BE2C (cell line): ENCODE measurements around the gene ANXA4.

ENCODE experiments used
- DNase-seq: peaks from one replicate; pipeline ENCODE4 v3.0.0-alpha.2; 2020
- H3K27me3 ChIP-seq: fragments of 250-450 bp; sonication (Bioruptor Pico); 2 replicates; pipeline ENCODE4 v1.5.1; 2020; ENCODE audit warnings: mild to moderate bottlenecking
- H3K36me3 ChIP-seq: fragments of 250-450 bp; sonication (Bioruptor Pico); 2 replicates; pipeline ENCODE4 v1.5.1; 2020; ENCODE audit warnings: mild to moderate bottlenecking
- H3K4me1 ChIP-seq: fragments of 250-450 bp; sonication (Bioruptor Pico); 2 replicates; pipeline ENCODE4 v1.5.1; 2020
- H3K4me3 ChIP-seq: 2 replicates; pipeline ENCODE4 v1.5.1; 2011; ENCODE audit warnings: low read depth, low read length
- H3K9me3 ChIP-seq: fragments of 250-450 bp; sonication (Bioruptor Pico); 2 replicates; pipeline ENCODE4 v1.5.1; 2020
- TF ChIP-seq, protein P1 (sequence below): IDR thresholded peaks from 2 replicates; pipeline ENCODE4 v1.5.1; 2012; ENCODE audit warnings: mild to moderate bottlenecking, low read depth, low read length

Gene ANXA4

DNA sequence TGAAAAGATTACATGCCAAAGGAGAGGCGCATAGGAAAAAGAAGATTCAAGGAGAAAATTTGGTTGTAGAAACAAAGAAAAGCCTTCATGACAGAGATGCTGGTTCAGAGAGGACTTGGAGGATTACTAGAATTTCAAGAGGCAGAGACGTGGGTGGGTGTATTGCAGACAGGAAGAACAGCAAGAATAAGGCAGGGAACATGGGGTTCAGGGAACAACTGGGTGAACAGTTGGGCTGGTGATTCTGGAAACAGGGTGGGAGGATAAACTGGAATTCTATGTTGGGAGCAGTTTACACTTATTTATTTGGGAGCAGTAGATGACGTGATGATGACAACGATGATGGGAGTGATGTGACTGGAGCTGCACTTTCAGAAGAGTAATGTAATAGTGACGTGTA is 69.1 kb downstream of the ANXA4 start:
- DNase-seq: no peak
- Histone ChIP-seq H3K4me1 (no peaks in the 10 kb centered on the region), H3K36me3 (no peaks in the 10 kb centered on the region), H3K4me3 (no peak overlapping the region), H3K27me3 (no peaks in the 10 kb centered on the region), H3K9me3 (no peaks in the 10 kb centered on the region)
- TF ChIP-seq, protein P1, sequence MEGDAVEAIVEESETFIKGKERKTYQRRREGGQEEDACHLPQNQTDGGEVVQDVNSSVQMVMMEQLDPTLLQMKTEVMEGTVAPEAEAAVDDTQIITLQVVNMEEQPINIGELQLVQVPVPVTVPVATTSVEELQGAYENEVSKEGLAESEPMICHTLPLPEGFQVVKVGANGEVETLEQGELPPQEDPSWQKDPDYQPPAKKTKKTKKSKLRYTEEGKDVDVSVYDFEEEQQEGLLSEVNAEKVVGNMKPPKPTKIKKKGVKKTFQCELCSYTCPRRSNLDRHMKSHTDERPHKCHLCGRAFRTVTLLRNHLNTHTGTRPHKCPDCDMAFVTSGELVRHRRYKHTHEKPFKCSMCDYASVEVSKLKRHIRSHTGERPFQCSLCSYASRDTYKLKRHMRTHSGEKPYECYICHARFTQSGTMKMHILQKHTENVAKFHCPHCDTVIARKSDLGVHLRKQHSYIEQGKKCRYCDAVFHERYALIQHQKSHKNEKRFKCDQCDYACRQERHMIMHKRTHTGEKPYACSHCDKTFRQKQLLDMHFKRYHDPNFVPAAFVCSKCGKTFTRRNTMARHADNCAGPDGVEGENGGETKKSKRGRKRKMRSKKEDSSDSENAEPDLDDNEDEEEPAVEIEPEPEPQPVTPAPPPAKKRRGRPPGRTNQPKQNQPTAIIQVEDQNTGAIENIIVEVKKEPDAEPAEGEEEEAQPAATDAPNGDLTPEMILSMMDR: no peak

DNA sequence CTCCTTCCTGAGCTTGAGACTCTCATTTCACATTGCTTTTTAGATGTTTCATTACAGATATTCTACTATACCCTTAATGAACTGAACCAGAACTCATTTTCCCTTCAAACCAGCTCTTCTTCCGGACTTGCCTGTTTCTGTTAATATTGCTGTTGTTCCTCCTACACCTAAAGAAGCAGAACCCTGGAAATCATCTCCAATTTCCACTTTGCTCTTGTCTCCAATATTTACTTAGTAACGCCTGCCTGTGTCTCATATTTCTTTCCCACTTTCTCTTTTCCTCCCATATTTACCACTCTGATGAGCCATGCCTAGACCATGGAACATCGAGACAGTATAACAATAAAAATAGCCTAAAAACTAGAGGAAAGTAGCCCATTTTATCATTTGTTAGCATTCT is 69.7 kb downstream of the ANXA4 start:
- Histone ChIP-seq H3K4me1 (no peaks in the 10 kb centered on the region), H3K9me3 (no peaks in the 10 kb centered on the region), H3K36me3 (no peaks in the 10 kb centered on the region), H3K4me3 (no peak overlapping the region), H3K27me3 (no peaks in the 10 kb centered on the region)
- no peak for DNase-seq
- TF ChIP-seq, protein P1: no peak

DNA sequence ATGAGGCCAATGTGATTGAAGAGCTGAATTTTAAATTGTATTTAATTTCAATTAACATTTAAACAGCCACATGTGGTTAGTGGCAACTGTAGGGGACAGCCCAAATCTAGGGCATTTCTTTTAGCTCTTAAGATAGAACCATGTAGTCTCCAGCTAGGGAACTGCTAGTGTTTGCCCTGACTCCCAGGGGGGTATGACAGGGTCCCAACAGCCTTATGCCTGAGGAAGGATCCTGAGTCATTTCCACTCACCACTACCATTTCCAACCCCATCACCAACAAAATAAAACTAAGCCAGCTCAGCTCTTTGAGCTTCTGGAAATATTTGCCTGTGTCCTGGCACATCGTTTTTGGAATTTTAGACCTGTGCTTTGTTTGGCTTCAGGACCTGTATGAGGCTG is 73.8 kb downstream of the ANXA4 start:
- TF ChIP-seq, protein P1: no peak
- no peaks in the 10 kb centered on the region for H3K36me3 ChIP-seq
- no peak overlapping the region for H3K4me3 ChIP-seq
- no peaks in the 10 kb centered on the region for H3K4me1 ChIP-seq
- no peaks in the 10 kb centered on the region for H3K27me3 ChIP-seq
- no peaks in the 10 kb centered on the region for H3K9me3 ChIP-seq
- DNase-seq: no peak

DNA sequence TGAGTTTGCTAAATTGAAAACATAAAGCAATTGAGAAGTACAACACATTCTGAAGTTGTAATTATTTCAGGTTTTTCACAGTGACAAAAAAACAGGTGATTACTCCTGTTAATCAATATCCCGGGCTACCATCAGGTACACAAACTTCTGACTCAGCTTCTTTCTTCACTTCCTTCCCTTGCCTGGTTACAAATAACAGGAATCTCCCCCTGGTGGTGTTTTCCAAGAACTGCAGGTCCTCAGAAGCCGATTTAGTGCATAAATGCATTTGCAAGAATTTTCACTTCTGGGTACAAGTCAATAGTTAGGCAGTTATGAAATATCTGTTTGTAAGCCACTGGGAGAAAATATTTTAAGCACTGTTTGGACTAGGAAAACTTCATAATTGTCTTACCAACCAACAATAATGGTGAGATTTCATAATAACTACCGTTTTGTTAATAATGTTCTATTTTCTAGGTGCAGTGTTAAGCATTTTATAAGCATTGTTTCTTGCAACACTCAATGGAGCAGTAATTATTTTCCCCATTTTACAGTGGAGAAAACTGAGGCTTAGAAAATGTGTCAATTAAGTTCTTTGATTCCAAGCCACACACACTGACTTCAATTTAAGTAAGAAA is 75.1 kb downstream of the ANXA4 start:
- Histone ChIP-seq H3K27me3 (no peaks in the 10 kb centered on the region), H3K9me3 (no peaks in the 10 kb centered on the region), H3K4me3 (no peak overlapping the region), H3K36me3 (no peaks in the 10 kb centered on the region), H3K4me1 (no peaks in the 10 kb centered on the region)
- peak; percentile 47 for DNase-seq
- TF ChIP-seq, protein P1: peak; percentile 74

DNA sequence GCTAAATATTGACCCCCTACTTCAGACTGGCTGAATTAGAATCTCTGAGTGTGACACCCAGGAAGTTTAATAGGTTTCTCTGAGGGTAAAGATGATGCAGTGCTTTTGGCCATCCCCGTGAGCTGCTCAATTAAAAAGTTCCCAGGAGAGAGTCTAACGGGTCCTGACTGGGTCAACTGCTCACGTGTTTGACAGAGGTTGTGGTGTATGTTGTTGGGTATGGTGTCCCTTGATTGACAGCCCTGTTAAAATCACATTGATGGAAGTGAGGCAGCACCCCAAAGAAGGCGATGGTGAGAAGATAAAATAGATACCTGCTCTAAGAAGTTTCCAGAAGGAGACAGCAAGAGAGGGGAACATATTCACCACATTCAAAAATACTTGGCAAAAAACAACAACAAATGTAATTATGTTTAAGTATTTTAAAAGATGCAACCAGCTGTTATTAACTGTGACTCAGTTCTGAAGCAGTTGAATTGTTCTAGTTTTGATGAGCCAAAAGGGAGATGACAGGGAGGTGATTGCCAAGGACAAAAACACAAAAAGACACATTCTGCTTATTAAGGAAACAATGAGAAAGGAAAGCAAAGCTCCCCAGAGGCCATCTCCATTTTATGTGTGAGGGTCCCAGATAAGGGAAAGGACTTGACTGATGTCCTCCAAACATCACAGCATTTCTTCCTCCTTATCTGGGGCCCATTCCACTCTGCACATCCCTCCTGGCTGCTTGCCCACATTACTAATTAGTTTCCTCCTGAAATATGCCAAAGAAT is 76.0 kb downstream of the ANXA4 start:
- Histone ChIP-seq H3K27me3 (no peaks in the 10 kb centered on the region), H3K9me3 (no peaks in the 10 kb centered on the region), H3K4me3 (no peak overlapping the region), H3K4me1 (no peaks in the 10 kb centered on the region), H3K36me3 (no peaks in the 10 kb centered on the region)
- TF ChIP-seq, protein P1: no peak
- no peak for DNase-seq
